ENCODE results near the gene LCE1C. TPM values are rescaled to one million over a fixed set of nuclear protein-coding genes. Genes with fewer than 3 reads are reported as not detected.

Gene LCE1C
- total RNA-seq, 1 experiment from 2014 or later: not detected

DNA sequence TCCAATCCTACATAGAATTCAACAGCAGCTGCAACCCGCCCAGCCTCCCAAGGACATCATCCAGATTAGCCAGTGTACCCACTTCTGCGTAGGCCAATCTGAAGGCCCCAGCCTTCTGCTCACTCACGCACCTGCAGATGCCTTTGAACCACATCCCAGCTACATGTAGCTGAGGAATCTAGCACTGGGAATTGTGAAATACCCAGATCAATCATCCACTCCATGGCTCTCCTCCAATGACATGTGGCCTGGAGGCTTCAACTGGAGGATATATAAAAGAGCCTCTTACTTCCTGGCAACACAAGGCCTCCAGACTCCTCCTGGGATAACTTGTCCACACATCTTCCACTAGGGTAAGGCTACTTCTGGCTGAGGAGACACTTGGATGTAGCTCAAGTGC lies 36.1 kb upstream of the LCE1C start, which contains the start of gene LCE6A:
LCE6A (plus strand) TSS at position 301 of the 400 bp plus-strand sequence. CDS start 665 bp downstream, outside the sequence.
- POLR2A ChIA-PET: no interaction called here
- H3K36me3 ChIP-seq (ENCODE audit: control insufficient read depth, insufficient read depth, low read length): no peaks in the 10 kb centered on the region
- H3K9me3 ChIP-seq (ENCODE audit: control insufficient read depth, insufficient read depth, low read depth, low read length): no peaks in the 10 kb centered on the region
- H3K27me3 ChIP-seq (ENCODE audit: control insufficient read depth, insufficient read depth, low read length): no peaks in the 10 kb centered on the region; the same call in 1 of the 2 replicates
- no peak for ATAC-seq
- no peak within 1 kb of the TSS for H3K27ac ChIP-seq (ENCODE audit: low read length)
- in situ Hi-C loops (cut with HindIII; ENCODE audit: low pct_unique_long_range_greater_than_20kb, low sequenced_read_pairs) (no loop called here), intact Hi-C loops (cut with micrococcal nuclease; ENCODE audit: unreplicated experiment) (no loop called here)
- H3K4me1 ChIP-seq (ENCODE audit: control insufficient read depth, insufficient read depth, low read length): no peaks in the 10 kb centered on the region
- no peak within 1 kb of the TSS for H3K4me3 ChIP-seq (ENCODE audit: low read depth in 2 of 2, low read length in 2 of 2)
- no peak for DNase-seq (ENCODE audit: low read depth, low spot score)
- no TSS peak for BruUV-seq (replicated peaks)
- CTCF ChIA-PET: no interaction called here
- TF ChIP-seq SIN3A (IDR thresholded peaks at IDR 0.05; ENCODE audit: borderline replicate concordance, insufficient read depth, low read depth, low read length) (no peak), POLR2AphosphoS5 (IDR thresholded peaks at IDR 0.05; ENCODE audit: low read depth, low read length) (no peak), TCF7L2 (IDR thresholded peaks at IDR 0.05; ENCODE audit: low read depth, low read length) (no peak)
- TF ChIP-seq, protein P1, sequence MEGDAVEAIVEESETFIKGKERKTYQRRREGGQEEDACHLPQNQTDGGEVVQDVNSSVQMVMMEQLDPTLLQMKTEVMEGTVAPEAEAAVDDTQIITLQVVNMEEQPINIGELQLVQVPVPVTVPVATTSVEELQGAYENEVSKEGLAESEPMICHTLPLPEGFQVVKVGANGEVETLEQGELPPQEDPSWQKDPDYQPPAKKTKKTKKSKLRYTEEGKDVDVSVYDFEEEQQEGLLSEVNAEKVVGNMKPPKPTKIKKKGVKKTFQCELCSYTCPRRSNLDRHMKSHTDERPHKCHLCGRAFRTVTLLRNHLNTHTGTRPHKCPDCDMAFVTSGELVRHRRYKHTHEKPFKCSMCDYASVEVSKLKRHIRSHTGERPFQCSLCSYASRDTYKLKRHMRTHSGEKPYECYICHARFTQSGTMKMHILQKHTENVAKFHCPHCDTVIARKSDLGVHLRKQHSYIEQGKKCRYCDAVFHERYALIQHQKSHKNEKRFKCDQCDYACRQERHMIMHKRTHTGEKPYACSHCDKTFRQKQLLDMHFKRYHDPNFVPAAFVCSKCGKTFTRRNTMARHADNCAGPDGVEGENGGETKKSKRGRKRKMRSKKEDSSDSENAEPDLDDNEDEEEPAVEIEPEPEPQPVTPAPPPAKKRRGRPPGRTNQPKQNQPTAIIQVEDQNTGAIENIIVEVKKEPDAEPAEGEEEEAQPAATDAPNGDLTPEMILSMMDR (IDR thresholded peaks at IDR 0.05): no peak
- TF ChIP-seq, protein P2, sequence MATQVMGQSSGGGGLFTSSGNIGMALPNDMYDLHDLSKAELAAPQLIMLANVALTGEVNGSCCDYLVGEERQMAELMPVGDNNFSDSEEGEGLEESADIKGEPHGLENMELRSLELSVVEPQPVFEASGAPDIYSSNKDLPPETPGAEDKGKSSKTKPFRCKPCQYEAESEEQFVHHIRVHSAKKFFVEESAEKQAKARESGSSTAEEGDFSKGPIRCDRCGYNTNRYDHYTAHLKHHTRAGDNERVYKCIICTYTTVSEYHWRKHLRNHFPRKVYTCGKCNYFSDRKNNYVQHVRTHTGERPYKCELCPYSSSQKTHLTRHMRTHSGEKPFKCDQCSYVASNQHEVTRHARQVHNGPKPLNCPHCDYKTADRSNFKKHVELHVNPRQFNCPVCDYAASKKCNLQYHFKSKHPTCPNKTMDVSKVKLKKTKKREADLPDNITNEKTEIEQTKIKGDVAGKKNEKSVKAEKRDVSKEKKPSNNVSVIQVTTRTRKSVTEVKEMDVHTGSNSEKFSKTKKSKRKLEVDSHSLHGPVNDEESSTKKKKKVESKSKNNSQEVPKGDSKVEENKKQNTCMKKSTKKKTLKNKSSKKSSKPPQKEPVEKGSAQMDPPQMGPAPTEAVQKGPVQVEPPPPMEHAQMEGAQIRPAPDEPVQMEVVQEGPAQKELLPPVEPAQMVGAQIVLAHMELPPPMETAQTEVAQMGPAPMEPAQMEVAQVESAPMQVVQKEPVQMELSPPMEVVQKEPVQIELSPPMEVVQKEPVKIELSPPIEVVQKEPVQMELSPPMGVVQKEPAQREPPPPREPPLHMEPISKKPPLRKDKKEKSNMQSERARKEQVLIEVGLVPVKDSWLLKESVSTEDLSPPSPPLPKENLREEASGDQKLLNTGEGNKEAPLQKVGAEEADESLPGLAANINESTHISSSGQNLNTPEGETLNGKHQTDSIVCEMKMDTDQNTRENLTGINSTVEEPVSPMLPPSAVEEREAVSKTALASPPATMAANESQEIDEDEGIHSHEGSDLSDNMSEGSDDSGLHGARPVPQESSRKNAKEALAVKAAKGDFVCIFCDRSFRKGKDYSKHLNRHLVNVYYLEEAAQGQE (IDR thresholded peaks at IDR 0.05; ENCODE audit: insufficient read depth in 1 of 2, low read depth in 2 of 2, low read length in 1 of 2): no peak

DNA sequence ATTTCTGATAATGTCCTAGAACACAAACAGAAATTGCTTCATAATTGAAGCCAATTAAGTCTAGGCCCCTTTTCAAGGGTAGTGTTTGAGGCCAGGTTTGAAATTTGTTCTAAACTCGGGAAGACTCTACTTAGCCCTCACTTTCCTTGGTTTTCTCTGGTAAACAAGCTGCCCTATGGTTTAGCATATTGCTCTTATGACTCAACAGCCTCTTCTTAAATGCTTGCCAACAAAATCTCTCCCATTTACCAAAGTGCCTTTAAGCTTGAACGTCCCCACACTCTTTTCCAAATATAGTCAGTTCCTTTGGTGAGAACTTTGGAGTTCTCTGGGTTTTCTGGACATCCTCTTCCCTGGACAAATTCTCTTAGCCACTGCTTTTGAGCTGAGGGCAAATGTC lies 30.4 kb upstream of the LCE1C start:
- ATAC-seq: no peak
- DNase-seq (ENCODE audit: low read depth, low spot score): no peak
- ChIA-PET CTCF (no interaction called here), POLR2A (no interaction called here)
- BruUV-seq (replicated peaks): no TSS peak
- in situ Hi-C loops (cut with HindIII; ENCODE audit: low pct_unique_long_range_greater_than_20kb, low sequenced_read_pairs) (no loop called here), intact Hi-C loops (cut with micrococcal nuclease; ENCODE audit: unreplicated experiment) (no loop called here)
- TF ChIP-seq SIN3A (IDR thresholded peaks at IDR 0.05; ENCODE audit: borderline replicate concordance, insufficient read depth, low read depth, low read length) (no peak), TCF7L2 (IDR thresholded peaks at IDR 0.05; ENCODE audit: low read depth, low read length) (no peak), POLR2AphosphoS5 (IDR thresholded peaks at IDR 0.05; ENCODE audit: low read depth, low read length) (no peak)
- TF ChIP-seq, protein P1 (IDR thresholded peaks at IDR 0.05): no peak
- TF ChIP-seq, protein P2 (IDR thresholded peaks at IDR 0.05; ENCODE audit: insufficient read depth in 1 of 2, low read depth in 2 of 2, low read length in 1 of 2): no peak
- no peaks in the 10 kb centered on the region for H3K27me3 ChIP-seq (ENCODE audit: control insufficient read depth, insufficient read depth, low read length)
- no peaks in the 10 kb centered on the region for H3K9me3 ChIP-seq (ENCODE audit: control insufficient read depth, insufficient read depth, low read depth, low read length)
- no peak overlapping the region for H3K4me3 ChIP-seq (ENCODE audit: low read depth in 2 of 2, low read length in 2 of 2)
- H3K36me3 ChIP-seq (ENCODE audit: control insufficient read depth, insufficient read depth, low read length): no peaks in the 10 kb centered on the region
- H3K27ac ChIP-seq (ENCODE audit: low read length): no peak overlapping the region
- no peaks in the 10 kb centered on the region for H3K4me1 ChIP-seq (ENCODE audit: control insufficient read depth, insufficient read depth, low read length)

All from Panc1 (cell line).